ENCODE data around the gene RASAL2. TPM values are rescaled to one million over a fixed set of nuclear protein-coding genes. Genes with fewer than 3 reads are reported as not detected.
A peak's percentile ranks its signal among the peaks of the same experiment; 100 is the strongest.

The RASAL2 gene
- total RNA-seq: 26.8 TPM
- long read RNA-seq, partial matches to known transcripts: 3 of 13 reads
- long read RNA-seq, other reads (novel, unspliced or antisense): 10 of 13 reads

- ATAC-seq (ENCODE audit: poor library complexity) (peak; percentile 79), DNase-seq (peak; percentile 85)
- intact Hi-C loops (cut with DNase I): loop anchor here (2.0 to 10.0 kb wide), 3 partner anchors 33 to 81 kb away; no protein-coding TSS in a partner anchor
Observed at GRCh38 chr1:178093951-178094738, at the start of gene RASAL2. Gene RASAL2, plus strand, starts transcription at chr1:178094104. Its CDS starts 389 bp downstream, at chr1:178094493.

DNA sequence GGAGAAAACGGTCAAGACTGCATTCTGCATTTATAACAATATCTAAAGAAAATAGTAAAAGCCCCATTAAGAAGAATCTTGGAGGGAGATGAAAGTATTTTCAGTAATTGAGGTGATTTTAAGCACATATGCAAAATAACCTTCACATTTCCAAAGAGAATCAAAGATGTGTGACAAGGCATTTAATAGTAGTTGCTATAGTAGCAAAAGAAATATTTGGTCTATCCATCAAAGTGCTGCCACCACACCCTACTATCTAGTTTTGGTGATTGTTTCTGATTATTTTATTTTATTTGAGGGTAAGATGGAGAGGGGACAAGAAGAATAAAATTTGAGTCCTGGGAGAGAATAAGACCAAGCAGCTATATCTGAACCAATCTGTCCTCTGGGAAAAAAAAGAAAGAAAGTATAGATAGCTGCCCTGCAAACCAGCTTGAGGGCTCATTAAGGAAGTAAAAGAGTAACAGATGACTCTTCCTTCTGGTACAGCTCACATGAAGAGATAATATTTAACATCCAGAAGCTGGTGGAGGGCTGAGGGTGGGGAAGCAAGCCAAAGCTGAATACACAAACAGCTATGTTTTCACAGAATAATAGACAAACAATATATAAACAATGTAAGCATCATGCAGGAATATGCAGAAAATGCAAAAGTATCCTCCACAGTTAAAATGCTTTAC is 47.2 kb upstream of the RASAL2 start:
- ATAC-seq (ENCODE audit: poor library complexity) (no peak), DNase-seq (no peak)
- intact Hi-C loops (cut with DNase I): no loop called here

DNA sequence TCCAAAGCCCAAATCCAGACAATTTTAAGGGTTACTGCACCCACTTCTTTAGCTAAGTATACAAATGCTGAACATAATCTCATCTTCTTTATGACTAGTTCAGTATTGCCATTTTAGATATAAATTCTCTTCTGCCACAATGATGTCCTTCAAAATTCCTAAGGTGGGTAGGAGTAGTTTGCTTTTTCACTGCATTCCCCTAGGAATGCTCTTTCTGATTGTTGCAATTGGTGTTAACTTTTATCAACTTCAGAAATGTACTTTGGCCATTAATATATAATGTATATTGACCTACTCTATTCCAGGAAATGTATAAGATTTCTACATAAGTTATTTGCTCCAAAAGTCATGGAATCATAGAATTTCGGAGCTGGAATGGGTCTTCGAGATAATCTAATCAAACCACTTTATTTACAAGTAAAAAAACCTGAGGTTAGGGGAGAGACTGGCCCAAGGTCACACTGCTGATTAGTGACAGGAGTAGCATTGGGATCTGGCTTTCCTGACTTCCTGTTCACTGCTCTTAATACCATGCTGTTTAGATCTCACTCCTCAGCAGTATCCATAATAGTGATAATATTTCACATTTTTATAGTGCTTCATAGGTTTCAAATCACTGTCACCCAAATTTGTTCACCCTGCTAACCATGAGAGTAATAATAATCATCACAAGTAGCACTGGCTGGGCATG is 46.4 kb upstream of the RASAL2 start:
- intact Hi-C loops (cut with DNase I): no loop called here
- no peak for ATAC-seq (ENCODE audit: poor library complexity)
- no peak for DNase-seq

- ATAC-seq (ENCODE audit: poor library complexity) (no peak), DNase-seq (no peak)
- intact Hi-C loops (cut with DNase I): no loop called here
Observed at GRCh38 chr1:178048426-178048825, 45.5 kb upstream of the RASAL2 start.

DNA sequence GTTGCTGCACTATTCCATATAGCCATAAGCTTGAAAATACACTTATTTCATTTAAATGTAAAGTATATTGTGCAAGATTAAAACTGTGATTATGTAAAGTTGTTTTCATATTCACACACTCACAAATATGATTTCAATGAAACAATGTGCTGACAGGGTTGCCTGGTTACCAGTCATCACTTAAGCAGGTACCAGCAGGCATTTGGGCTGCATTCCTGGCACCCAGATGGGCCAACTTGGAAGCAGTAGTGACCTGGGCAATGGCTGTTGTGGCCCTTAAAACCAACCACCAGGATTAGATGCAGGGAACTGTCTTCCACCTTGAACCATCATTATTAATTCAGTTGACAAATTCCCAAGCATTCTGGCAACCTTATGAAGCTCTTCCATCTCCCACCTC is 45.0 kb upstream of the RASAL2 start:
- intact Hi-C loops (cut with DNase I): no loop called here
- ATAC-seq (ENCODE audit: poor library complexity) (peak; percentile 74), DNase-seq (no peak)

GRCh38 chr1:178050084-178050483 is 43.8 kb upstream of the RASAL2 start:
- DNase-seq (no peak), ATAC-seq (ENCODE audit: poor library complexity) (no peak)
- intact Hi-C loops (cut with DNase I): no loop called here

GRCh38 chr1:178051071-178051470 is 42.8 kb upstream of the RASAL2 start:
- ATAC-seq (ENCODE audit: poor library complexity) (no peak), DNase-seq (no peak)
- intact Hi-C loops (cut with DNase I): no loop called here

GRCh38 chr1:178052650-178053461 is 41.0 kb upstream of the RASAL2 start:
- DNase-seq: no peak
- intact Hi-C loops (cut with DNase I): no loop called here
- ATAC-seq (ENCODE audit: poor library complexity): no peak

DNA sequence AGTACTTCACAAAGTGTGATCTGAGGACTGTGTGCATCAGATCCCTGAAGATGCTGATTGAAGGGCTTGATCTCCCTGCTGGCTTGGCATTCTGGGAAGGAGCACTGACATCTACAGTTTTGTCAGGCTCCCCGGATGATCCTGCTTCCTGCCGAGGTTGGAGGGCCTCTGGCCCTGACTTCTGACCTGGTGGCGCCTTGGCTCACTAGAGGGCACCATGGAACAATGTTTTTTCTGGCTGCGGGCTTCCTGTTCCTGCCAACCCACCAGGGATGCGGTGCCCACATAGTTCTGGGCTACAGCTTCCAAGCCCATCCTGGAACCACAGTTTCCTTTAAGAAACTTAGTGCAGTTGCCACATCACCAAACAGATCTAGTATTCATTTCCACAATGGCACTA is 38.8 kb upstream of the RASAL2 start:
- ATAC-seq (ENCODE audit: poor library complexity): peak; percentile 62
- intact Hi-C loops (cut with DNase I): loop anchor here (5.0 kb wide), 1 partner anchor 132 kb away; no protein-coding TSS in a partner anchor
- peak; percentile 69 for DNase-seq

DNA sequence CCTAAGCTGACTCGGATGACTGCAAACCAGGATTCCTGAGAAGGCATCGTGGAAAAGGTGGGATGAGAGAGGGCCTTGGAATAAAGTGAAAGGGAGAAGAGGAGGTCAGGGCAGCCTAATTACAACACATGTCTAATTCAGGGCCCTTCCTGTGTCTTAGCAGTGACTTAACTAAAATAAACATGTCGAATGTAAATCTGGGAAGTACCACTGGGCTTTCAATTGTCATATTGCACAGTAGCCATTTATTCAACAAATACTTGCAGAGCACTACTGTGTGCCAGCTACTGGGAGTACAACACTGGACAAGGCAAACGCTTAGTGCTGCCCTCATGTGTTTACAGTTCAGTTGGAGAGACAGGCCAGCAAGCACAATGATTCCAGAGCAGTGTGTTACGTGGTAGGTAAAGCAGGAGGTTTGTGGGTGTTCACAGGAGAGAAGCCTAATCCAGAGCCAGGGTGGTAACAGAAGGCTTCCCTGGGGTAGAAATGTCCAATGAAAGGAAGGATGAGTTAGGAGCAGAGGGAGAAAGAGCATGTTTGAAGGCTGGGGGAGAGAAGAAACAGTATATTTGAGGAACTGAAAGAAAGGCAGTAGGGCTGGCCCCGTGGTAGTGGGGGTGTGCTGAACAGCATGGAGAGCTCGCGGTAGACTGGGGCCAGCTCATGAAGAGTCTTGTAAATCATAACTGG is 38.0 kb upstream of the RASAL2 start:
- intact Hi-C loops (cut with DNase I): loop anchor here (5.0 kb wide), 1 partner anchor 131 kb away; no protein-coding TSS in a partner anchor
- DNase-seq (peak; percentile 57), ATAC-seq (ENCODE audit: poor library complexity) (peak; percentile 73)

GRCh38 chr1:178057141-178057765 is 36.7 kb upstream of the RASAL2 start:
- no peak for DNase-seq
- intact Hi-C loops (cut with DNase I): loop anchor here (5.0 kb wide), 1 partner anchor 130 kb away; no protein-coding TSS in a partner anchor
- peak; percentile 28 for ATAC-seq (ENCODE audit: poor library complexity)

DNA sequence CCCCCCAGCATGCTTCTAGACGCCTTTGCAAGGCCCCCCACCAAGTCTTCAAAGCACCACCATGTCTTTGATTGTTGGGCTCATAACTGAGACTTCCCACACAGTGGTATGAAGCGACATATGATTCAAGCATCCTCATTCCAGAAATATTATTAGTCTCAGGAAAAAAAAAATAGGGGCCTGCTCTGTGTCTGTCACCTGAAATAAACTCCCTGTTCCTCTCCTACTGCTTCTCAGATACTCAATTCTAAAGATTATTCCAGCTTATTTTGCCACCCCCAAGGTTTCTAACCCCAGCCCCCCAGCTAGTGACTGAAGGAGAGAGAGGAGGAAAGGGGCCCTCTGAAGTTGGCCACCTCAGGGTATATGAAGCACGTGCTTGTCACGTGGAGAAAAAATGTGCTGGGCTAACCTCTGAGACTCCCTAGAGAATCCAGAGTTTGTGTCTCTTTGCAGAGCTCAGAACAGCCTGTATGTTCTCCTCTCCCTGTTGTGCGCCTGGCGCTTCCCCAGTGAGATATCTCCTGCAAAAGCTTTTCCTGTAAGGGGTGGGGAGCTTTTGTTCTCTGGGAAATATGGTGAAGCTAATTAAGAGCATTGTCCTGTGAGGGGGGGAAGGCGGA is 35.9 kb upstream of the RASAL2 start:
- DNase-seq (peak; percentile 86), ATAC-seq (ENCODE audit: poor library complexity) (peak; percentile 82)
- intact Hi-C loops (cut with DNase I): loop anchor here (1.0 to 5.0 kb wide), 2 partner anchors 20 to 129 kb away; no protein-coding TSS in a partner anchor

DNA sequence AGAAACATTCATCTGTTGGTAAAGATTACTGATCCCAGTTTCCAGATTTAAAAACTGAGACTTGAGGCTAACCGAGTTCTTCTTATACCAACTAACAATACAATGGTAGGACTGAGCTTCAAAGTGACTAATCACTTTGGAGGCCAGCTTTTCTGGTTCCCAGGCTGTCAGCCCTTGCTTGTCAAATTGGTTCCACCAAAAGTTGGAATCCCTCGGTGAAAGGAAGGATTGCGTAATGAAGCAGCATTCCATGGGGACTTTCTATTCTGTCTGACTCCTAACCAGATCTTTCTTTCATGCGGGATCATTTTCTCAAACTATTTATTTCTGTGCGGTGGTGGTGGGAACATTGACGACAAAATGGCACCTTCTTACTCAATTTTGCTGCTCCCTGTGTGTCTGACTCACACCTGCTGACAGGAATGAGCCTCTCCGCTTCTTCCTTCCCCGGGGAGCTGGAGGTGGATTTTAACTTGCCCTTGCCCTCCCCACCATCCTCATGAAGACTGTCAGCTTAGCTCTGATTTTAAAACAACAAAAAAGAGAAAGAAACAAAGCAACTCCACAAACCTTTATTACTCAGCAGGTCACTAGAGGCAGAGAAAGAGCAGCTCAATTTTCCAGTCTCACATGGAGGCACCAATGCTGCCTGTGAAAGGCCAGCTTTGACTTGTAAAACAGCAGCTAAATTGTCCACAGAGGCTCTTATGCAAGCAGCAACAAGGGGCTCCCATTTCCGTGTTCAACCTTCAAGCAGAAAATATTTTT is 32.9 kb upstream of the RASAL2 start:
- intact Hi-C loops (cut with DNase I): loop anchor here (2.0 kb wide), 1 partner anchor 32 kb away; no protein-coding TSS in a partner anchor

GRCh38 chr1:178061620-178062019 is 32.3 kb upstream of the RASAL2 start:
- ATAC-seq (ENCODE audit: poor library complexity) (no peak), DNase-seq (no peak)
- intact Hi-C loops (cut with DNase I): loop anchor here (2.0 kb wide), 1 partner anchor 31 kb away; no protein-coding TSS in a partner anchor

More for the DNA sequence above, 32.9 kb upstream of the RASAL2 start:
- no peak for ATAC-seq (ENCODE audit: poor library complexity)
- no peak for DNase-seq

GRCh38 chr1:178064191-178064821 is 29.6 kb upstream of the RASAL2 start:
- intact Hi-C loops (cut with DNase I): no loop called here
- no peak for DNase-seq
- no peak for ATAC-seq (ENCODE audit: poor library complexity)

- DNase-seq (no peak), ATAC-seq (ENCODE audit: poor library complexity) (no peak)
- intact Hi-C loops (cut with DNase I): no loop called here
Observed at GRCh38 chr1:178065250-178065649, 28.7 kb upstream of the RASAL2 start.
